GM23338 (cell line): ENCODE data around the gene ACOT11. TPM values are rescaled to one million over a fixed set of nuclear protein-coding genes. Genes with fewer than 3 reads are reported as not detected.

Experiments
- polyA plus RNA-seq: library from polyadenylated mRNA; unstranded; fragments of >200 nt; fragmentation: Nextera tagmentation; extraction: Ambion mirVana; gene quantifications from 2 replicates; pipeline ENCODE4 v1.2.1, GENCODE V29; 2016
- small RNA-seq: library from RNA; depleted of rRNA; stranded (forward); fragments of <200 nt; gene quantifications from one replicate; pipeline ENCODE3, GENCODE V24; 2014; ENCODE audit warnings: low replicate concordance
- total RNA-seq: library from RNA; depleted of rRNA; stranded (reverse); fragments of >200 nt; shearing (Covaris generic); gene quantifications from 2 replicates; pipeline ENCODE4 v1.2.3, GENCODE V29; 2014; rRNA removed

ACOT11 gene
- total and polyA plus RNA-seq, 2 experiments from 2014 or later = 1.6 to 2.7 TPM

Small RNA genes lying within 50 kb of the gene (small RNA-seq; reads per million reads assigned to genes)
- gene AC099796.2 = not detected

Other genes with a start within 250 kb of the ACOT11 start
- gene SSBP3, start 141.8 kb upstream of the ACOT11 start, total RNA-seq = 47.4 and 59.5 TPM in 2 replicates
- 68.6 and 82.3 TPM in 2 replicates for gene SSBP3, start 141.8 kb upstream of the ACOT11 start, polyA plus RNA-seq
- gene FAM151A, start 75.3 kb downstream of the ACOT11 start, total RNA-seq = 0.10 TPM in 1 of 2 replicates, not detected in the other
- gene FAM151A, start 75.3 kb downstream of the ACOT11 start, polyA plus RNA-seq = not detected in 2 replicates
- gene MROH7, start 93.6 kb downstream of the ACOT11 start, total RNA-seq = 0.17 TPM in 1 of 2 replicates, not detected in the other
- not detected in 2 replicates for gene MROH7, start 93.6 kb downstream of the ACOT11 start, polyA plus RNA-seq
- gene TTC4, start 167.6 kb downstream of the ACOT11 start, total RNA-seq = 25.8 and 33.6 TPM in 2 replicates
- gene TTC4, start 167.6 kb downstream of the ACOT11 start, polyA plus RNA-seq = 24.8 and 25.1 TPM in 2 replicates
- gene PARS2, start 216.3 kb downstream of the ACOT11 start, total RNA-seq = 13.6 and 14.8 TPM in 2 replicates
- gene PARS2, start 216.3 kb downstream of the ACOT11 start, polyA plus RNA-seq = 5.9 and 6.5 TPM in 2 replicates